HepG2 (cell line): ENCODE results near the gene FYTTD1.

ENCODE experiments used
- EZH2 ChIP-seq: conservative IDR thresholded peaks from 2 replicates; pipeline ENCODE4 v1.6.1; 2012; ENCODE audit warnings: mild to moderate bottlenecking, low read depth, low read length, moderate library complexity
- HHEX ChIP-seq: IDR thresholded peaks from 2 replicates; pipeline ENCODE4 v1.6.1; 2016; ENCODE audit warnings: control low read depth
- HOXA9 ChIP-seq: sonication (generic); formaldehyde crosslinking; IDR thresholded peaks from 2 replicates; pipeline ENCODE4 v1.8.1; 2022; ENCODE audit warnings: missing genetic modification reagents, mild to moderate bottlenecking, moderate library complexity, borderline replicate concordance
- RAD21 ChIP-seq: fragments of 450-650 bp; formaldehyde crosslinking; IDR thresholded peaks from 2 replicates; pipeline ENCODE4 v1.5.0; 2020; ENCODE audit warnings: mild to moderate bottlenecking
- RNF2 ChIP-seq: fragments of 450-650 bp; conservative IDR thresholded peaks from 2 replicates; pipeline ENCODE4 v1.6.1; 2016; ENCODE audit warnings: low read depth
- RXRA ChIP-seq: sonication (generic); formaldehyde crosslinking; IDR thresholded peaks from 2 replicates; pipeline ENCODE4 v1.5.1; 2020; ENCODE audit warnings: missing genetic modification reagents
- ZBTB21 ChIP-seq: sonication (generic); formaldehyde crosslinking; IDR thresholded peaks from 2 replicates; pipeline ENCODE4 v1.4.0; 2020; ENCODE audit warnings: missing genetic modification reagents
- ZFP90 ChIP-seq: sonication (generic); formaldehyde crosslinking; IDR thresholded peaks from 2 replicates; pipeline ENCODE4 v1.8.0; 2022; ENCODE audit warnings: missing genetic modification reagents, mild to moderate bottlenecking, inconsistent platforms, borderline replicate concordance
- ZFX ChIP-seq: sonication (generic); formaldehyde crosslinking; IDR thresholded peaks from 2 replicates; pipeline ENCODE4 v1.4.0; 2020; ENCODE audit warnings: mild to moderate bottlenecking, low read depth, missing genetic modification reagents, moderate library complexity
- ZNF574 ChIP-seq: sonication (generic); formaldehyde crosslinking; IDR thresholded peaks from 2 replicates; pipeline ENCODE4 v1.4.0; 2020; ENCODE audit warnings: missing genetic modification reagents

DNA sequence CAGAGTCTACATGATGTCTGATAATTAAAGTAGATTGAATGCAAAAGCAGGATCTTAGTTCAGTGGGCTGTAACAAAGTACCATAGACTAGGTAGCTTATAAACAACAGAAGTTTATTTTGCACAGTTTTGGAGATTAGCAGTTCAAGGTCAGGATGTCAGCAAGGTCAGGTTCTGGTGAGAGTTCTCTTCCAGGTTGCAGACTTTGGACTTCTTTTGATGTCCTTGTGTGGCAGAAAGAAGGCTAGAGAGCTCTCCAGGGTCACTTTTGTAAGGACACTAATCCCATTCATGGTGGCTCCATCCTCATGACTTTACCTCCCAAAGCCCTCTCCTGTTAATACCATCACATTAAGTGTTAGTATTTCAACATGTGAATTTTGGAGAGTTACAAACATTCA is 12.1 kb downstream of the FYTTD1 start:
- TF ChIP-seq RAD21 (CRISPR knock-in tag) (no peak), ZNF574 (CRISPR knock-in tag) (no peak), RXRA (CRISPR knock-in tag) (no peak; the same call in 1 of the 2 replicates), HHEX (CRISPR knock-in tag) (no peak), RNF2 (no peak), ZBTB21 (CRISPR knock-in tag) (no peak), HOXA9 (CRISPR knock-in tag) (no peak), ZFX (CRISPR knock-in tag) (no peak), ZFP90 (no peak), EZH2 (no peak)
